ENCODE measurements around the gene CEP126. TPM values are rescaled to one million over a fixed set of nuclear protein-coding genes. Genes with fewer than 3 reads are reported as not detected.
"Not testable (repeated sequence)": the region's sequence is repeated elsewhere in the genome, so short reads cannot be mapped to it uniquely, and the experiment has no call there.

CEP126 gene
- total RNA-seq, 1 donor = 3.6 TPM

GRCh38 chr11:101955701-101956100 lies 40.9 kb downstream of the CEP126 start:
- no peaks in the 10 kb centered on the region for H3K9me3 ChIP-seq (ENCODE audit: low read depth, low read length)
- H2AFZ ChIP-seq (ENCODE audit: low read length) = no peak overlapping the region
- no peak for DNase-seq (ENCODE audit: insufficient read length, low spot score, missing footprints)
- no peak overlapping the region for H3K4me2 ChIP-seq (ENCODE audit: insufficient read depth, low read length)
- no peaks in the 10 kb centered on the region for H4K20me1 ChIP-seq (ENCODE audit: insufficient read depth, low read length)
- no peaks in the 10 kb centered on the region for H3K79me2 ChIP-seq (ENCODE audit: insufficient read depth, low read length)
- no peak for TF ChIP-seq CTCF (IDR thresholded peaks at IDR 0.05; ENCODE audit: extremely low read depth, low read depth, low read length)
- H3K4me3 ChIP-seq (ENCODE audit: insufficient read depth, low read length) = no peak overlapping the region
- no peaks in the 10 kb centered on the region for H3K36me3 ChIP-seq (ENCODE audit: insufficient read depth, low read length)
- no peak overlapping the region for H3K27ac ChIP-seq (ENCODE audit: low read depth, low read length)
- no peaks in the 10 kb centered on the region for H3K4me1 ChIP-seq (ENCODE audit: insufficient read depth, low read length)
- no peaks in the 10 kb centered on the region for H3K27me3 ChIP-seq (ENCODE audit: insufficient read depth, low read length)

GRCh38 chr11:101960231-101960630 lies 45.4 kb downstream of the CEP126 start:
- no peaks in the 10 kb centered on the region for H4K20me1 ChIP-seq (ENCODE audit: insufficient read depth, low read length)
- no peaks in the 10 kb centered on the region for H3K27me3 ChIP-seq (ENCODE audit: insufficient read depth, low read length)
- no peak for DNase-seq (ENCODE audit: insufficient read length, low spot score, missing footprints)
- no peaks in the 10 kb centered on the region for H3K4me1 ChIP-seq (ENCODE audit: insufficient read depth, low read length)
- H2AFZ ChIP-seq (ENCODE audit: low read length) = no peak overlapping the region
- peaks cover 4% of the 10 kb centered on the region for H3K36me3 ChIP-seq (ENCODE audit: insufficient read depth, low read length)
- H3K9me3 ChIP-seq (ENCODE audit: low read depth, low read length) = no peaks in the 10 kb centered on the region
- H3K27ac ChIP-seq (ENCODE audit: low read depth, low read length) = no peak overlapping the region
- H3K4me3 ChIP-seq (ENCODE audit: insufficient read depth, low read length) = no peak overlapping the region
- no peak for TF ChIP-seq CTCF (IDR thresholded peaks at IDR 0.05; ENCODE audit: extremely low read depth, low read depth, low read length)
- H3K4me2 ChIP-seq (ENCODE audit: insufficient read depth, low read length) = no peak overlapping the region
- no peaks in the 10 kb centered on the region for H3K79me2 ChIP-seq (ENCODE audit: insufficient read depth, low read length)

GRCh38 chr11:101964200-101964599 lies 49.4 kb downstream of the CEP126 start:
- not testable (repeated sequence) for H3K27me3 ChIP-seq (ENCODE audit: insufficient read depth, low read length); H3K36me3 ChIP-seq (ENCODE audit: insufficient read depth, low read length); H3K27ac ChIP-seq (ENCODE audit: low read depth, low read length); H3K79me2 ChIP-seq (ENCODE audit: insufficient read depth, low read length); H3K9me3 ChIP-seq (ENCODE audit: low read depth, low read length); H4K20me1 ChIP-seq (ENCODE audit: insufficient read depth, low read length); H3K4me3 ChIP-seq (ENCODE audit: insufficient read depth, low read length); DNase-seq (ENCODE audit: insufficient read length, low spot score, missing footprints); H3K4me1 ChIP-seq (ENCODE audit: insufficient read depth, low read length); H2AFZ ChIP-seq (ENCODE audit: low read length); H3K4me2 ChIP-seq (ENCODE audit: insufficient read depth, low read length)

- peak; percentile 45 for TF ChIP-seq CTCF (IDR thresholded peaks at IDR 0.05; ENCODE audit: extremely low read depth, low read depth, low read length)
- H3K4me1 ChIP-seq (ENCODE audit: insufficient read depth, low read length) = no peaks in the 10 kb centered on the region
- no peak overlapping the region for H3K4me3 ChIP-seq (ENCODE audit: insufficient read depth, low read length)
- H3K9me3 ChIP-seq (ENCODE audit: low read depth, low read length) = no peaks in the 10 kb centered on the region
- H3K27ac ChIP-seq (ENCODE audit: low read depth, low read length) = no peak overlapping the region
- H3K79me2 ChIP-seq (ENCODE audit: insufficient read depth, low read length) = no peaks in the 10 kb centered on the region
- no peaks in the 10 kb centered on the region for H3K27me3 ChIP-seq (ENCODE audit: insufficient read depth, low read length)
- H2AFZ ChIP-seq (ENCODE audit: low read length) = peak overlapping the region; percentile 26
- DNase-seq (ENCODE audit: insufficient read length, low spot score, missing footprints) = no peak
- H4K20me1 ChIP-seq (ENCODE audit: insufficient read depth, low read length) = no peaks in the 10 kb centered on the region
- no peak overlapping the region for H3K4me2 ChIP-seq (ENCODE audit: insufficient read depth, low read length)
- no peaks in the 10 kb centered on the region for H3K36me3 ChIP-seq (ENCODE audit: insufficient read depth, low read length)
Observed at GRCh38 chr11:101974255-101974654, 59.4 kb downstream of the CEP126 start.

Measured in osteoblast (primary cell).